CD4-positive, alpha-beta T cell treated with Interleukin-21 for 1 hour (primary cell): ENCODE results near the gene SLC25A21.
"Not testable (repeated sequence)": the region's sequence is repeated elsewhere in the genome, so short reads cannot be mapped to it uniquely, and the experiment has no call there.

Source experiments
- DNase-seq: peaks from one replicate; pipeline ENCODE4 v3.0.0-alpha.2; 2020

Gene SLC25A21

DNA sequence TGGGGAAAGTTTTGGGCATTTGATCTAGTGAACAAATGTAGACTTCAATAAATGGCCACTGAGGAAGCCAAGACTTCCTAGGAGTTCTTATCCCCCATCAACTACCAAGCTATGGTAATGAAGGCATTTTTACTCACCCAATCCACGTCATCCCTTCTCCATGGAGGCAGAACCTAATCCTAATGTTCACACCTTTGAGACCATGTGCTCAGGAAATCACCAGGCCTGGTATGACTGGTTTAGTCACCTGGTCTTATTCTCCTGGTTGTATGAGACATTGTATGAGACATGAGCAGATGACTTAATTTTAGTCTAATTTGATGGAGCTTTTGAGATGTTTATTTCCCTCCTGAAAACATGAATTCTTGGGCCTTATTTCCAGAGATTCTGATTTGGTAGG, 422.2 kb downstream of the SLC25A21 start:
- DNase-seq, result no peak

DNA sequence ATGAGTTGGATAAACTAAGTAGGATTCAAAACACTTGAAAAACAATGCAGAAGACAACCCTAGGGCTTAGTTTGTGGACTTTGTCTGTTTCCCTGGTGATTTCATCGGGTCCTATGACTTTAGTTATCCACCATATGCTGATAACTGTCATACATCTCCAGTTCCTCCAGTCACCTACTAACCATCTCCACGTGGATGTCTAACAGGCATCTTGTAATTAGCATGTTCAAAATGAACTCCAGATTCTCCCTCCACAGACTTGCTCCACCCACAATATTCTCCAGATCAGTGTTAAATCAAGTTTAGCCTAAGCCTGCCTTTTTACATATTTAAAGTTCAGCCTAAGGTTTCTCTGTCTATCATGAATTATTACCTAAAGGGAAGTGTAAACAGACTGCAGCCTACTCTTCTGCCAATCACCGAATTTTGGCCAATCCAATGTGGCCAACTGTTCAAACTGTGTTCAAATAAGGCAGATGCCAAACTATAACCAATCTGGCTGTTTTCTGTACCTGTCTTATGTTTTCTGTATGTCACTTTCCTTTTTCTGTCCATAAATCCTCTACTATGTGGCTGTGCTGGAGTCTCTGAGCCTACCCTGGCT, 423.7 kb downstream of the SLC25A21 start:
- DNase-seq, result no peak

DNA sequence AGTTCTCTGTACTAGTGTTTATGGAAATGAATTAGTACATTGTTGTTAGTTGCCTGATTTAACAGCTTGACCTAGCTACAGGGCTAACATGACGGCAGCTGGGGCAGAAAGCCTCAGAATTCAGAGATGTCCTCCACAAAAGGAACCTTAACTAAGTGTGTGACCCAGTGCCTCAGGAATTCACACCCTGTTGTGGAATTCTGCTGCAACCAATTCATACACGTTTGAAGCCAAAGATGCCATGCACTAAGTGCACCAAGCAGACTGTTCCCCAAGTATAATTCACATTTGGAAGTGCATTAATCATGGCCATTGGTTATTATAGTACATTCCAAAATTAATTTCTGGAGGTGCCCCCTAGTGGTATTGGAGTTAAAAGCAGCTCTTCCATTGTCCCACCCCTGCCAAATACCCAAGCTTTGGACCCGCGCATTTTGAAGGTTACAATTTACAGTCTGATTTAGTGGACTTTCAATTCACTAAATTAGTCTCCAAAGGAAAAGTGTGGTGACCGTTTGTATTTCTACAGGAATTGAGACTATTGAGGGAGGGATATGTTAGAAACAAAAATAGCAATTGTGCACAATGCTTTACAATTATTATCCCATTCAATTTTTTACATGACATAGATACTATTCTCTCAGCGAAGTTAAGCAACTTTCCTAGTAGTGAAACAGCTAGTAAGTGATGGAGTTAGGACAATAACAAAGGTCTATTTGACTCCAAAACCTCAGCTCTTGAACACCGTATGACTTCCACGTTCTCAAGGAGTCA, 424.8 kb downstream of the SLC25A21 start:
- DNase-seq, result no peak

DNA sequence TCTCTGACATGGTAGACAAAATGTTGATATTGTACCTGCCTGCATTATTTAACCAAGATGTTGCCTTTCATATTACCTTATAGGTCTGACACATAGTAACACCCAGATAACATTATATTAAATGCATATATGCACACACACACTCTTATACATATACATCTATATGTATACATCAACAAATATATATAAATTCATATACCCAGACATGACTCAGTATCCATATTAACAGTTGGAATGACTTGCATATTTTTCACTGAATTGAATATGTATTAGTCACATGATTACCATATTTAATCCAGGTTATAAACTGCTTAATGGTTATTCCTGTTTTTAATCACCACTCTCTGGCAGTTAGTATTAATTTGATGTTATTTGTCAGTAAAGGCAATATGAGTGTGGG, 425.5 kb downstream of the SLC25A21 start:
- DNase-seq, result no peak

DNA sequence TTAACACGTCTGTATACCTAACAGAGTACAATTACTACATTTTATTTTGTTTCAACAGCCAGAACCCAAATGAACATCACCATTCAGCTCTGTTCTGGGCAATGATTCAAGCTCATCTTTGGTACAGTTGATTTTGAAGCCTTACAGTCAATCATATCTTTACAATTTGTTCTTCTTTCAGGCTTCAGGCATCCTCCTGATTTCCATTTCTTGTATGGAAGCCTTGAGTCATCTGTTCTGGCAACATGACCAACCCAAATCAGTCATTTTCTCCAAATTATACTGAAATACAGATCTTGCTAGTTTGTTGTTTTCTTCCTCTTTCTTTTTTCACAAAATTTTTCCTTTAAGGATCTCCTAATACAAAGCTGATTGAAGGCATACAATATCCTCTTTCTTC, 430.5 kb downstream of the SLC25A21 start:
- no peak for DNase-seq

DNA sequence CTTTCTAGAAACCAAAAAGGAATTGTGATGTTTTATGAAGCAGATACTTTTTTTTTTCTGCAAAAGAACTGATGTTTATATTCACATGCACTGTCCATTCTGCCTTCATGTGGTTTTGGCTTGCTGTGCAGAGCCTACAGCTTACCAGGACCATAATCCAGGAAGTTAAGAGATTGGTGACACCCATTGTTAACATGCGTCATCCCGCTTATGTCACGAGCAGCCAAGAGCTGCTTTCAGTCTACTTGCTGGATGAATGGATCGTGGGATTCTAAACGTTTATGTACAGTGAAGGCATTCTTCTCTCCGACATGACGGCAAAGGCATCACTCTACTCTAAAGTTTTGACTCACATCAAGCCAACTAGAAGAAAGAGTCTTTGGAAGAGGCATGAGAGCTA, 434.1 kb downstream of the SLC25A21 start:
- DNase-seq, result no peak

DNA sequence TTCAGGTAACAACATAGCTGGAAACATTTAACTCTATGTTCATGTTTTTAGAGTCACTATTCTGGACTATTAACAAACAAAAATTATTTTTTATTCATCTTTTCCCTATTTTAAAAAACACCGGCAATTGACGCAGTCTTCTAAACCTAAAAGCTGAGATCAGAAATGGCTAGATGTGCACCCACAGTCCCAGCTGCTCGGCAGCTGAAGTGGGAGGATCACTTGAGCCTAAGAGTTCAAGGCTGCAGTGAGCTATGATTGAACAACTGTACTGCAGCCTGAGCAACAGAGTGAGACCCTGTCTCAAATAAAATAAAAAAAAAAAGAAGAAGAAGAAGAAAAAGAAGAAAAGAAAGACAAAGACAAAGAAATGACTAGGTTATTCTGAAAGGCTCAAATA, 446.3 kb downstream of the SLC25A21 start:
- no peak for DNase-seq

DNA sequence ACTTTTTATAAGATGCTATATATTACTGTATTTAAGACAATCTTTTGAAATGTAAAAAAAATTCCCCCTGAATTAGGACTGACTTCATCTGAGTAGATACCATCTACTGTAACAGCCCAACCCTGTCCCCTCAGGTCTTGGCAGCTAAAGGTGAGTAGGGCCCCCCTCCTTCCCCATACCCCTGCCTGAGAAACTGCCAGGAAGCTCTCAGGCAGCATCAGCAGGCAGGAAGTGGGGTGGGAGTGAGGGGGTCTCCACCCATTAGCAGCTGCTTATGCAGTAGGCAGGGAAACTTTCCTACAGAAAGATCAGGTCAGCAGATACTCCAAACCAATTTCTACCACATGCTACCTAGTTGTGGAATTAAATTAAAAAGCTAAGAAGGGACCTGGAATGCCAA, 448.2 kb downstream of the SLC25A21 start:
- no peak for DNase-seq

DNA sequence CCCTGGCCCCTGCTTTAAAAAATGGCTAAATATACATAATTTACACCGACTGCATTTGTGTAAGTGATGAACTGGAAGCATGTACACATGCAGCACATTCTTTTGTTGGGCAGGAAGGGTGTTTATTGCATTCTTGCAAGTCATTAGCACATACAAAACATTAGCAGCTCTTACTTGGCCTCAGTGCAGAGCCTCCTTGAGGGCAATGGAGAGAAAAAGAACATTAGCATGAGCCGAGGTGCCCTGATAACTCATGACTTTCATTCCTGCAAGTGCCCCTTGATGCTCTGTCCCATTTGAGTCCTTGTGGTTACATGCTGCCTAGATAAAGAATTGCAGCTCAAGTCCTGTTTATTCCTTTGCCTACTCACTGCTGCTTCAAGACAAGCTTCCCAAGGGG, 448.9 kb downstream of the SLC25A21 start:
- no peak for DNase-seq

DNA sequence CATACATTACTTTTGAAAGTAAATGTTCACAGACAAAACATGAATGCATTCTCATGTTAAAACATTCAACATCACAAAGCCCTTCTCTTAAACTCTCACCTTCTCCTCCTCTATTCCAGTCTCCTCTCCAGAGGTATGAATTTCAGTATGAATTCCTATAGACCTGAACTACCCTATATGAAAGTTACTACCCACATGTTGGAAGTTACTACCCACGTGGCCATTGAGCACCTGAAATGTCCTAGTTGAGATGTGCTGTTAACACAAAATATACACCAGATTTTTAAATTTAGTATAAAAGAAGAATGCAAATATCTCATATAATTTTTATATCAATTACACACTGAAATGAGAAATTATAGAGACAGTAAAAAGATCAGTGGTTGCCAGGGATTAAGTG, 450.5 kb downstream of the SLC25A21 start:
- no peak for DNase-seq

DNA sequence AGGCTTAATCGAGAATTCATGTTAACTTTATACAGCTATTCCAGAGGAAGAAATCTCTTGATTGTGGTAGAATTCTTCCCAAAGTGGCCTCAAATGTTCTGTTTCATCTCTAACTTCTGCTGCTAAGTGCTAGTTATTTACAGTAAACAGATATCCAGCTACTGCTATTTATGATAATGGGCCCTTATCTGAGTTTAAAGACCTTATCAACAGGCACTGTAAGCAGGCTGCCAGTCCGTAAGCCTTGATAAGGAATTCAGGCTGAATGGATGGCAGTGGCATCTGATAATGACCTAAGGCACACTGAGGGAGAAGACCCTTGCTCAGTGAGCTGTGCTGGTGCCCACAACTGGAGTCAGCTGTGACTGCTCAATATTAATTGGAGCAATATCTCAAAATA, 451.7 kb downstream of the SLC25A21 start:
- no peak for DNase-seq

DNA sequence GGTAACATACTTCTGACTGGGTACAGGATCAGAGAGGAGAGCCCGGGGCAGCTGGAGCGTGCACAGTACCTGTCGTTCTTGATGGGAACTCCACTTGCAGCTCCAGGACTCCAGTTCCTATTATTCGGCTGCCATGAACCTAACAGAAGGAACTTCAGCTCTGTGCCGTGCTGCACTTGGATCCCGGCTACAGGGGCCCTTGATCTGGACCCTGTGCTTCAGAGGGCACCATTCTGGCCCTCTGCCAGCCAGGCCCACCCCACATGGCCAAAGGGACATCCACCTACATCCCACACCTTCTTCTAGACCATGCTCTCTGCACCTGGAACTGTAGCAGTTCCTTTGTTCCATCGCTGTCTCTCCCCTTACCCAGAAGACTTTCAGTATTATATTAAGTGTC, 452.6 kb downstream of the SLC25A21 start:
- DNase-seq, result no peak

DNA sequence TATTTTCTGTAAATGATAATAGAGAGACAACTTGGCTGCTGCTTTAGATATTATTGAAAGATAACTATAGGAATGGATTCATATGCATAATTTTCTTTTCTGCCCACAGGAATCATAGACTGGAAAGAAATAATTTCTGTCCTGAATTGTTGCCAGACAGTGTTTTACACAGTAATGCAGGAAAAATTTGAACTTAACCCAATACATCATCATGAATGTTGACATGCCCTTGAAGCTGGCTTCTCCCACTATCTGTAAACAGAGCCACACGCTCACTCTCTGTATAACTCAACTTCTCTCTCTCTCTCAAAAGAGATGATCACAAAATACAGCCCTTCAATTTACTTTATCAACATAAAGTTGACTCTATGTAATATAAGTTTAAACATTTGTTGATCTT, 454.2 kb downstream of the SLC25A21 start:
- DNase-seq, result no peak

DNA sequence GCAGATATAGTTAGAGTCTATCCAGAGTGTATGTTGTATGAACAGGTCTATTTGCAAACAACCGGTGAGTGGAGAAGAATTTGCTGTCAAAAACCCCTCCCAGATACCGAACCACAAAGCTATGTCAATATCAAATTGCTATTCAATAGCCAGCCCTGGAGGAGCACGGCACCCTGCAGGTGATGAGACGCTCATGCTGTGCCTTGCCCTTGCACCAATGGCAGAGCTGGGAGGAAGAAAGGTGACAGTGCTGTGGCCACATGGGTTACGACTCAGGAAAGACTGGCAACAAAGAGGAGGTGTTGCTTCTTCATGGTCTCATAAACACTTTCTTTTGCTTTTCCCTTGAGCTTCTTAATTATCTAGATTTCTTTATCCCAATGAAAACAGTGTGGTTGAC, 455.0 kb downstream of the SLC25A21 start:
- no peak for DNase-seq

DNA sequence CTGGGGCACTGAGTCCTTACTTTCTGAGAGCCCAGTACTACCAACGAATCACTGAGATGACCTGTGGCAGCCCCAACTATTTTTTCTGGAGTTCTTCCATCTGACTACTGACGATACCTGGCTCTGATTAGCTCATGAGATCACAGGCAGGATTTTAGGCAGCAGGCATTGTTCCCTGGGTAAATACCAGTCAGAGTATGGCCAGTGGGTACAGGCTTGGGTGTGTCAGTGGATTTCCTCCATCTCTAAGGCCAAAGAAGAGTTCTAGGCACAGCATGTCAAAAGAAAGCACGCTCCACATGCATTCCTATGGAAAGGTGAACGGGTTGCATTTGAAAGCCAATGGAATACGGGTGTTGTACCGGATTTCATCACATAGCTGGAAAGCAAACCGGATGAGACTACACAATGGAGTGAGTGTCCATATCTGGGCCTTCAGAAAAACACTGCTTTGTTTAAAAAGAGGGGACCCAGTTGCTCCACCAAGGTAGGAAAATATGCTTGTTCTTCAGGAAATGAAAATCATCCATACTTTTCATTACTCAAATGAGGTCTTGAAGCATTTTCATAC, 455.7 kb downstream of the SLC25A21 start:
- no peak for DNase-seq

DNA sequence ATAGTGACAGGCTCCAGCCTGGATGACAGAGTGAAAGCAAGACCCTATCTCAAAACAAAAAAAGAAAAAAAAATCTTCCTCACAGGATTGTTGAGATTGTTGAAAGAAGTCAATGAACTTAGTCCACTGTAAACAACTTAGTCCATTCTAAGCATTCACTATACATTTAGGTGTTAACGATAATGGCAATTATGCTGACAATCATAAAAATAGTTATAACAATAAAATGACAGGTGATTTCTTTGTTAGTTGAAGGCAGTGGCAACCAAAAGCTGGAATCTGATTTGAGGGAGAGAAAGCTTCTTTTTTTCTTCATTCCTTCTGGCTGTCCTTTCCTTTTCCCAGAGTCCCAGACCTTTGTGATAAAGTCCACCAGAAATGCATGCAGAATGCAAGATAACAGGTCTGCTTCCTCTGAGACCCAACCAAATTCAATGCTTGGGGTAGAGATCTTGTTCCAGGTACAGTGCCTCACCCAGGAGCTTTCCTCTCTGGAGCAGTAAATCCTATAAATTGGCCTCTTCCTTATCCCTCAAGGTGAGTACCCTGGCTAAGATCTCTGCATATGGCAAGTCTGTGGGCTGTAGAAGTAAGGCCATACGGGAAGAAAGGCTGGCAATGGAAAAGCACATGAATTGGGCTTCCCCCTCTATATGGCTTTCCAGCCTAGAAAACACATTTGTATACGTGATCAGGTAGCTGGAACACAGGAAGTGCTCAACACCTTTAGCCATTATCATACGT, 458.3 kb downstream of the SLC25A21 start:
- no peak for DNase-seq

DNA sequence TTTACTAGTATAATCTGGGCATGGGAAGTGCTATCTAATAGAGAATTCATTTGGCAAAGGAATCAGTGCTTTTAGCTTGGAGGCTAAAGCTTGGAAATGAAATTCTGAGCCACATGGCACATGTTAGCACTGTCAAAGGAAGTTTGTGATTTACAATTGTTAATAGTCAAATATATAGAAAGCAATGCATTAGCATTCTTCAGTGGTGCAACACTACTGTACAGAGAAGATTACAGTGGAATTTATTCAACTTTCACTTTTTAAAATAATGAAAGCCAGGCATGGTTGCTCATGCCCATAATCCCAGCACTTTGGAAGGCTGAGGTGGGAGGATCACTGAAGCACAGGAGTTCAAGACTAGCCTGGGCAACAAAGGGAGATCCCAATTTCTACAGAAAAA, 464.8 kb downstream of the SLC25A21 start:
- no peak for DNase-seq

DNA sequence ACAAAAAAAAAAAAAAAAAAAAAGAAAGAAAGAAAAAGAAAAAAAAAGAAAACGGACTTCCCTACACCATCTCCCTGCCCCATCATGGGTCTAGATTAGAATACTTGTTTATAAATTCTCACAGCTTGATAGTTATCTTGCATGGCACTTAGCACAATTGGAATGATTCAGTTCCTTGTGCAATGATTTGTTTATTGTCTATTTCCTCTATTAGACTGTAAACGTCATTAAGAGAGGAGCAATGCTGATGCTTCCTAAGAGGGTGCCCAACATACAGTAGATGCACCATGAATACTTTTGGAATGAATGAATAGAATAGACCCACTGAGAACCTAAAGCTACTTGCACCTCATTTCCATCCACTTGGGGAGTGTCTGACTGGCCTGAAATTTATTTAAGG, 469.9 kb downstream of the SLC25A21 start:
- no peak for DNase-seq

DNA sequence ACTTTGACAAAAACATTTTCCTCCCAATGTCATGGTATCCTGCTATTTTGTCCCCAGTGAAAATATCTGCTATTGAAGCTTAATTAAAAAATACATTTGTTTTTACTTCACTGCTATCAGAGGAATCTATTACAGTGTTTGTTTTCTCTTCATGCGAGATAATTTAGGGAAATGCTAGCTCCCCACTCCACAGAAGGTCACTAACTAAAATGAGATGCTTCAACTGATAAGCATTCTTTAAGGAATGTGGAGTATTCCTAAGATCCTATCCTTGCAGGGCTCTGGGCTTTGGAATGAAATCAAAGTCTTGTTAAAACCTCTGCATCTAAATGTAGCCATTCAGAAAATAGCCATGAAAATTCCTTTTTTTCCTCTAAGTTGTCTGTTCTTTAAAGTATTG, 471.3 kb downstream of the SLC25A21 start:
- DNase-seq, result no peak

DNA sequence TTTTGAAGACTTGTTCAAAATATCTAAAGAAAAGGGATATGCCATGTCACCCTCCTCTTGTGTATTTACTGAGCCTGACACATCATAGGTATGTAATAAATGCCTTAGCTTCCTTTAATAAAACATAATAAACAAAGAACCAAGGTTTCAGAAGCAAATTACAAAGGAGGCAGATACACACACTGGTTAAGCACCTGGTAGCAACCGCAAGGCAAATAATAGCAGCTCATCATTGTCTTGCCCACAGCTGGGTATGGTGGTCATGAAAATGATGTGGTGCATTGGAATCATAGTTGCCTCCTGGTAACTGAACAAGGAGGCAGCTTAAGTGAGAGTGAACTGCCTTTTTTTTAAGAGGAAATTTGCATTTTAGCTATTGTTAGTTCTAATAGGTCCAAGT, 471.8 kb downstream of the SLC25A21 start:
- no peak for DNase-seq

DNA sequence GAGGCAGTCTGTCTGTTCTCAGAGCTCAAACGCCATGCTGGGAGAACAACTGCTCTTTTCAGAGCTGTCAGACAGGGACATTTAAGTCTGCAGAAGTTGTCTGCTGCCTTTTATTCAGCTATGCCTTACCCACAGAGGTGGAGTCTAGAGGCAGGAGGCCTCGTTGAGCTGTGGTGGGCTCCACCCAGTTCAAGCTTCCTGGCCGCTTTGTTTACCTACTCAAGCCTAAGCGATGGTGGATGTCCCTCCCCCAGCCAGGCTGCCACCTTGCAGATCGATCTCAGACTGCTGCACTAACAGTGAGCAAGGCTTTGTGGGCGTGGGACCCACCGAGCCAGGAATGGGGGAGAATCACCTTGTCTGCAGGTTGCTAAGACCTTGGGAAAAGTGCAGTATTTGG, 473.0 kb downstream of the SLC25A21 start:
- DNase-seq, result not testable (repeated sequence)

DNA sequence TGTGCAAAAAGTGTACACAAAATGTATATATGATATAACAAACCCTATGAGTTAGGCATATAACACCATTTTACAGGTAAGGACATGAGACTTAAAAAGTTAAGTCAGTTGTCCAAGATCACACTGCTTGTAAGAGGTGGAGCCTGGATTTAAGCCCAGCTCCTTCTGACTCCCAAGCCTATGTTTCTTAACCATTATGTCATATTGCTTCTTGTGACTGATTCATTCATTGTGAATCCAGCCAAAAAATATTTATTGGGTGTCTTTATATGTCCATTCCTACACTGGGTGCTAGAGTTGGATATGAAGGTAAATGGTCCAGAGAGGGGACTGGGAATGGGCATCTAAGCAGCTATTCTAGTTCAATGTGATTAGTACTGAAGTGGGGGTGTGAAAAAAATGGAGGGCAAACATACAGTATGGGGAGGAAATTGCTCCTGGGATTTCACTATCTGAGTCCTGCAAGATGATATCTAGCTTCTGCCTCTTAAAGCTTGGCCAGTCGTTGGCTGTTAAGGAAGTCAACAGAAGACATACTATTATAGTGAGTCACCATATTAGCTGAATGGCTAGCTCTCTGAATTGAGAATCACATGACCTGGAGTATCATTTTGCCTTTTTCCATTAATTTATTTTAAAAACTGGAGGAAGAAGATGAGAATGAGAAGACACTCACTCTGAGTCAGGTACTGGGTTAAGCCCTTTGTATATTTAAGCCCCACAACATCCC, 481.9 kb downstream of the SLC25A21 start:
- DNase-seq, result no peak

DNA sequence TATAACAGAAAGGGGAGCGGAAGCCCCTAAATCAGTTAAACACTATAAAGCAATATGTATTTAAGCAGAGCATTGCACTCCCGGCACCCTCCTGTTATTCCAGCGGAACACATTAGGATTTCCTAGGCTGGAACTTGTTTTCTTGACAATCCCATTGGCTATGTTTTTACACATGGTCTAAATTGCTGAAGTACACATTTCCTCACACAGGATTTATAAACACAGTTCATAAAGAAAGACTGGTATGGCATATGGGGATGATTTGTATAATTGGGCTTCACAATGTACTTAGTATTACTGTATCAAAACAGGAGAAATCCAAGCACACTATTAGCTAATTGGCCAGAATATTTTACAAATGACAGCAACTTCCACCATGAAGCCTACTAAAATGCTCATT, 487.5 kb downstream of the SLC25A21 start:
- no peak for DNase-seq
